CD4-positive, CD25-positive, alpha-beta regulatory T cell (primary cell): ENCODE measurements around the gene METTL25. TPM values are rescaled to one million over a fixed set of nuclear protein-coding genes. Genes with fewer than 3 reads are reported as not detected.
A peak's percentile ranks its signal among the peaks of the same experiment; 100 is the strongest.

Experiments used
- ATAC-seq, 2 donors: fragments of 150-1000 bp; cut with Tn5 transposase; one replicate each; pipeline ENCODE4 v1.10.0; 2021; ENCODE audit warnings: low read depth in 2 of 2, moderate number of reproducible peaks in 2 of 2, moderate library complexity in 1 of 2
- DNase-seq, 3 donors: peaks; one replicate each; pipeline versions ENCODE4 v3.0.0 to v3.0.0-alpha.2; 2012 to 2022; ENCODE audit warnings: mixed read lengths in 1 of 3
- H3K27ac ChIP-seq: one replicate; pipeline ENCODE4 v1.7.0; 2013; ENCODE audit warnings: mild to moderate bottlenecking, low read length; ENCODE audit not compliant: insufficient read depth, poor library complexity, severe bottlenecking
- H3K27me3 ChIP-seq: one replicate; pipeline ENCODE4 v1.7.0; 2013; ENCODE audit warnings: low read length; ENCODE audit not compliant: control insufficient read depth, insufficient read depth
- H3K36me3 ChIP-seq: one replicate; pipeline ENCODE4 v1.7.0; 2013; ENCODE audit warnings: mild to moderate bottlenecking, low read length, moderate library complexity; ENCODE audit not compliant: control insufficient read depth, insufficient read depth
- H3K4me1 ChIP-seq: 2 replicates; pipeline ENCODE4 v1.7.0; 2013; ENCODE audit warnings: mild to moderate bottlenecking, low read length; ENCODE audit not compliant: insufficient read depth, control insufficient read depth, poor library complexity, severe bottlenecking
- H3K4me3 ChIP-seq: one replicate; pipeline ENCODE4 v1.7.0; 2013; ENCODE audit warnings: low read depth, mild to moderate bottlenecking, low read length, moderate library complexity
- H3K9me3 ChIP-seq, 2 experiments: 1 replicate in 1 of 2; 2 replicates in 1 of 2; pipeline ENCODE4 v1.7.0; 2013; ENCODE audit warnings: low read length in 2 of 2, mild to moderate bottlenecking in 1 of 2, moderate library complexity in 1 of 2; ENCODE audit not compliant: control insufficient read depth in 2 of 2
- H3K27ac Mint-ChIP-seq, 3 donors: one replicate each; pipeline ENCODE4 v1.8.0; 2020 to 2022; ENCODE audit warnings: mild to moderate bottlenecking in 3 of 3, mixed read lengths in 3 of 3, moderate library complexity in 2 of 3
- H3K27me3 Mint-ChIP-seq: one replicate; pipeline ENCODE4 v1.8.0; 2022; ENCODE audit warnings: mild to moderate bottlenecking, mixed read lengths
- H3K36me3 Mint-ChIP-seq: one replicate; pipeline ENCODE4 v1.8.0; 2020; ENCODE audit warnings: mixed read lengths
- H3K4me1 Mint-ChIP-seq, 4 donors: one replicate each; pipeline ENCODE4 v1.8.0; 2020 to 2022; ENCODE audit warnings: mixed read lengths in 4 of 4, mild to moderate bottlenecking in 1 of 4
- H3K4me3 Mint-ChIP-seq, 4 donors: one replicate each; pipeline ENCODE4 v1.8.0; 2020 to 2022; ENCODE audit warnings: mild to moderate bottlenecking in 4 of 4, mixed read lengths in 4 of 4, moderate library complexity in 3 of 4
- H3K9me3 Mint-ChIP-seq, 7 donors: one replicate each; pipeline ENCODE4 v1.8.0; 2020 to 2022; ENCODE audit warnings: mixed read lengths in 7 of 7, mild to moderate bottlenecking in 3 of 7, moderate library complexity in 2 of 7
- polyA plus RNA-seq, 4 donors: library from polyadenylated mRNA; unstranded; fragments of 300-500 nt; fragmentation: Illumina TruSeq; gene quantifications; one replicate each; pipeline ENCODE4 v1.2.3, GENCODE V29; 2021
- total RNA-seq: library from RNA; stranded (reverse); gene quantifications from one replicate; pipeline ENCODE4 v1.2.3, GENCODE V29; 2022

Gene METTL25
- total and polyA plus RNA-seq, 5 donors from 2014 or later, result 12.6 to 16.1 (median 13.6) TPM

DNA sequence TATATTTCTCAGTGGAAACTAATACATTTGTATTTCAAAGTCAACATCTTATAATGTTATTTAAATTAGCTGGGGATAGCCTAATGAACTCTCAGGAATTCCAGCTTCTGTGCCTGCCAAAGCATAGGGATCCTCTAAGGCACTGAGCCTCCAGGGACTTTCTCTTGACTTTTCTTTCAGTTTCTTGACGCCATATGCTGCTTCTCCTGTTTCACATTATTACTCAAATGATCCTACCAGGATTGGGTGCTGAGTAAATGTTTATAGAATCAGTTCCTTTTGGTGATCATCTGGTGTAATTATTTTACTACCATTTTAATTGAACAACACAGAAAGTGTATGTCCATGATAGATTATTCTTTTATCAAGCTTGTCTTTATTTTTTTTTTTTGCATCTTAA lies 7.9 kb downstream of the METTL25 start:
- Mint-ChIP-seq H3K4me3 (no peak overlapping the region), H3K4me1 (peaks cover 14 to 30% (median 23%) of the 10 kb centered on the region in 4 donors), H3K36me3 (peaks cover 24% of the 10 kb centered on the region), H3K27ac (no peak overlapping the region), H3K9me3 (no peaks in the 10 kb centered on the region), H3K27me3 (no peaks in the 10 kb centered on the region)
- ATAC-seq (no peak), DNase-seq (no peak)
- no peaks in the 10 kb centered on the region for H3K4me1 ChIP-seq
- H3K27ac ChIP-seq, result no peak overlapping the region
- no peak overlapping the region for H3K4me3 ChIP-seq
- H3K36me3 ChIP-seq, result no peaks in the 10 kb centered on the region
- no peaks in the 10 kb centered on the region for H3K9me3 ChIP-seq
- H3K27me3 ChIP-seq, result no peaks in the 10 kb centered on the region

DNA sequence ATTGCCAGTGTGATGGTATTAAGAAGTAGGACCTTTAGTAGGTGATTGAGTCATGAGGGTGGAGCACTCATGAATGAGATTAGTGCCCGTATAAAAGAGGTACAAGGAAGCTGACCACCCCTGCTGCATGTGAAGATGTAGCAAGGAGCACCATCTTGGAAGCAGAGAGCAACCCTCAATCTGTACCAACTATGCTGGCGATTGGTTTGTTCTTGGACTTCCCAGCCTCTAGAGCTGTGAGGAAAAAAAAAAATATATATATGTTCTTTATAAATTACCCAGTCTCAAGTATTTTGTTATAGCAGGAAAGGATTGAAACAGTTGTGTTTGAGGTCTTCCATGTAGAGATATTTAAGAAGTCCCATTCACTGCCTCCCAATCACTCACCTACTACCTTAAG lies 16.9 kb downstream of the METTL25 start:
- peaks cover 0 to 4% of the 10 kb centered on the region in 2 experiments for H3K9me3 ChIP-seq
- peaks cover 0 to 13% (median 2%) of the 10 kb centered on the region in 7 donors for H3K9me3 Mint-ChIP-seq
- ATAC-seq (no peak), DNase-seq (no peak)
- H3K27me3 Mint-ChIP-seq, result no peaks in the 10 kb centered on the region
- H3K4me3 ChIP-seq, result no peak overlapping the region
- no peak overlapping the region for H3K27ac ChIP-seq
- no peak overlapping the region for H3K4me3 Mint-ChIP-seq
- no peaks in the 10 kb centered on the region for H3K27me3 ChIP-seq
- H3K4me1 Mint-ChIP-seq, result peaks cover 0 to 3% (median 0%) of the 10 kb centered on the region in 4 donors
- H3K27ac Mint-ChIP-seq, result no peak overlapping the region
- H3K36me3 Mint-ChIP-seq, result peaks cover 43% of the 10 kb centered on the region
- H3K4me1 ChIP-seq, result no peaks in the 10 kb centered on the region
- peaks cover 4% of the 10 kb centered on the region for H3K36me3 ChIP-seq

DNA sequence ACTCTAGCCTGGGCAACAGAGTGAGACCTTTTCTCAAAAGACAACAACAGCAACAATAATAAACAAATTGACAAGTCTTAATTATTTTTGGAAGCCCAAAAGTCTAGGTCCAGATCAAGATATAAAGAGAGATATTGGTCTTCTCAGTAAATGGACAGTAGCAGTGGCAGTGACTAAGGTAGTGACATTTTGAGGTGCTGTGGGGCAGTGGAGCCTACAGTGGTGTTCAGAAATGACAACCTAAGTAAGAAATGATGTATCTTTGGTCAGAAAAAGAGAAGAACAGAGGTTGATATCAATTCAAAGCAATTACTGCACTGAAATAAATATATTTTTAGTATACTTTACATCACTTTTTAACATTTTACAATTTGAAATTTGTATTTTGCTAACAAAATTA lies 20.7 kb downstream of the METTL25 start:
- Mint-ChIP-seq H3K27ac (no peak overlapping the region), H3K4me1 (peaks cover 2 to 9% (median 6%) of the 10 kb centered on the region in 4 donors), H3K9me3 (peaks cover 0 to 11% (median 0%) of the 10 kb centered on the region in 7 donors), H3K4me3 (no peak overlapping the region), H3K27me3 (no peaks in the 10 kb centered on the region), H3K36me3 (peaks cover 17% of the 10 kb centered on the region)
- Histone ChIP-seq H3K27me3 (no peaks in the 10 kb centered on the region), H3K4me3 (no peak overlapping the region), H3K9me3 (peaks cover 0 to 4% of the 10 kb centered on the region in 2 experiments), H3K4me1 (no peaks in the 10 kb centered on the region), H3K27ac (no peak overlapping the region), H3K36me3 (peaks cover under 1% of the 10 kb centered on the region)
- no peak for ATAC-seq
- DNase-seq, result no peak

DNA sequence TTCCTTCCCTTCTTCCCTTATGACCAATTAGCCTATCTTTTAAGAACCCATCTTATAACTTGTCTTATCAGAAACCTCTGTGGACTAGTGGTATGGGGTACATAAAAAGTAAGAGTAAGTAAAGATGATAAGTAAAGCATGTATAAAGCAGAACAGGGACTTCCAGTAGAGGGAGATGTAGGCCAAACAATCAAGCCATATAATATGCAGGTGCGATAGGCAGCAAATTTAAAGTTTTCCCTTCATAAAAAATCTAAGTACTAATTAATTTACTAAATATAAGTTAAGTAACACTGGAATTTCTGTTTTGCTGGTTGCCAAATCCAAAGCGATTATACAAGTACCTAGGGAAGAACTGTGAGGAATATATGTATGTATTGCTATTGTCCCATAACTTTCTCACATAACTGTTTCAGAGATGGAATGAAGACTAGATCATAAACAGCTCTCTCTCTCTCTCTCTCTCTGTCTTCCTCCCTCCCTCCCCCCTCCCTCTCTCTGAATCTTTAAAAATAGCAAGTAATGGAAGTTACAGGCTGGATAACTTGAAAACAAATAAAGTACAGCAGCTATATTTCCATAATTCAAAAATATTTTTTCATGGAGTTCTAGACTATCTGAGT lies 25.7 kb downstream of the METTL25 start:
- H3K27ac ChIP-seq, result no peak overlapping the region
- Mint-ChIP-seq H3K4me1 (peaks cover 2 to 16% (median 9%) of the 10 kb centered on the region in 4 donors), H3K4me3 (no peak overlapping the region), H3K9me3 (peaks cover 0 to 4% (median 0%) of the 10 kb centered on the region in 7 donors), H3K27me3 (no peaks in the 10 kb centered on the region), H3K27ac (peak overlapping the region in 1 of 3 donors; percentile 35), H3K36me3 (peaks cover 10% of the 10 kb centered on the region)
- no peaks in the 10 kb centered on the region for H3K27me3 ChIP-seq
- H3K36me3 ChIP-seq, result peaks cover 8% of the 10 kb centered on the region
- DNase-seq (peak in 1 of 3 donors; percentile 8), ATAC-seq (no peak)
- H3K4me3 ChIP-seq, result no peak overlapping the region
- H3K9me3 ChIP-seq, result no peaks in the 10 kb centered on the region
- H3K4me1 ChIP-seq, result no peaks in the 10 kb centered on the region

DNA sequence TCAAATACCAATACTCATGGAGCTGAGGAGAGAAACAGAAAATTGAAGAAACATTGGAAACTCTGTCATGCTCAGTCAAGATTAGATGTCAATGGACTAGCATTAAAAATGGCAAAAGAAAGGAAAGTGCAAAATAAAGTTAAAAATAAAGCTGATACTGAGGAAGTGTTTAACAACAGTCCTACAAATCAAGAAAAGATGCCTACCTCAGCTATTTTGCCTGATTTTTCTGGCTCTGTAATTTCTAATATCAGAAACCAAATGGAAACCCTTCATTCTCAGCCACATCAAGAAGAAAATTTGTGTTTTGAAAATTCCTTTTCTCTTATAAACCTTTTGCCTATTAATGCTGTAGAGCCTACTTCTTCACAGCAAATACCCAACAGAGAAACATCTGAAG lies 40.5 kb downstream of the METTL25 start:
- H3K27me3 Mint-ChIP-seq, result no peaks in the 10 kb centered on the region

DNA sequence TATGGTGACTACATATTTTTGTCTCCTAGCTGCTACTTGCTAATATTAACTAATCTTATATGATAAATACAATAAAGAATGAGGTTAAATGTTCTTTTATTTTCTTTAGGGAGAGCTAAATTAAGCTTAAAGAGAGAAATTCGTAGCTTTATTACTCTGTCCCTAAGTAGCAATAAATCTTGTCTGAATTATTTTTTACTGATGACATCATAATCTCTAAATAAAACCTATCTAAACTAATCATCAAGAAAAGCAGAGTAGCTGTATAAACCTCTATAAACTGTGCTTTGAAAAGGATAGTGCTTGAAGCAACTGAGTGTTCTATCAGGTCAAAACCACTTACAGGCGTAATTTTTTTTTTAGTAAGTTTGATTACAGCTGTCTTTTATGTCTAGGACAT lies 42.5 kb downstream of the METTL25 start:
- Mint-ChIP-seq H3K27me3 (no peaks in the 10 kb centered on the region), H3K4me1 (peaks cover 0 to 3% (median 0%) of the 10 kb centered on the region in 4 donors), H3K36me3 (peaks cover 14% of the 10 kb centered on the region), H3K27ac (no peak overlapping the region), H3K9me3 (no peaks in the 10 kb centered on the region), H3K4me3 (no peak overlapping the region)
- peaks cover 14% of the 10 kb centered on the region for H3K36me3 ChIP-seq
- DNase-seq (no peak), ATAC-seq (no peak)
- no peak overlapping the region for H3K27ac ChIP-seq
- no peaks in the 10 kb centered on the region for H3K9me3 ChIP-seq
- H3K4me3 ChIP-seq, result no peak overlapping the region
- H3K27me3 ChIP-seq, result no peaks in the 10 kb centered on the region
- no peaks in the 10 kb centered on the region for H3K4me1 ChIP-seq

More for the DNA sequence above, 40.5 kb downstream of the METTL25 start:
- Mint-ChIP-seq H3K9me3 (no peaks in the 10 kb centered on the region), H3K36me3 (peaks cover 23% of the 10 kb centered on the region), H3K27ac (no peak overlapping the region), H3K4me1 (peaks cover 0 to 3% (median 0%) of the 10 kb centered on the region in 4 donors), H3K4me3 (no peak overlapping the region)
- Histone ChIP-seq H3K4me1 (no peaks in the 10 kb centered on the region), H3K4me3 (no peak overlapping the region), H3K9me3 (no peaks in the 10 kb centered on the region), H3K27ac (no peak overlapping the region), H3K36me3 (peaks cover 16% of the 10 kb centered on the region), H3K27me3 (no peaks in the 10 kb centered on the region)
- no peak for DNase-seq
- no peak for ATAC-seq

DNA sequence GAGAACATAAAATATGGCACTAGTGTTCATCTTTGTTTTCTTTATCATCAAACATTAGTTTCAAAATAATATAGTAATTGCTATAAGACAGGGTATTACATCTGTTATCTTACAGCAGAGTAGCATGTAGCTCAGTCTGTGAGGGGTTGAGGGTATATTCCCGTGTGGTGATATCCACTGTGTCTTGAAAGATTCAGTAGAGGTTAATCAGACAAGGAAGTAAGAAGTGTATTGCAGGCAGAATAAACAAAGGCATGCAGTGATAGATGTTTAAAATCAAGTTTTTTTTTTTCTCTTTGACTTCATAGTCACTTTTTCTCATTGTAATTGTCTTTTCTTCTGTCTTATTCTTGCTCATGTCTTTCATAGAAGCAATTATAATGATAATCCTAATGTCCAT lies 48.3 kb downstream of the METTL25 start:
- H3K4me3 Mint-ChIP-seq, result no peak overlapping the region
- Histone ChIP-seq H3K36me3 (peaks cover 9% of the 10 kb centered on the region), H3K4me3 (no peak overlapping the region), H3K9me3 (no peaks in the 10 kb centered on the region), H3K27me3 (no peaks in the 10 kb centered on the region), H3K27ac (no peak overlapping the region), H3K4me1 (no peaks in the 10 kb centered on the region)
- no peaks in the 10 kb centered on the region for H3K9me3 Mint-ChIP-seq
- DNase-seq (no peak), ATAC-seq (no peak)
- H3K27ac Mint-ChIP-seq, result no peak overlapping the region
- peaks cover 0 to 4% (median 0%) of the 10 kb centered on the region in 4 donors for H3K4me1 Mint-ChIP-seq
- H3K27me3 Mint-ChIP-seq, result no peaks in the 10 kb centered on the region
- peaks cover 28% of the 10 kb centered on the region for H3K36me3 Mint-ChIP-seq

DNA sequence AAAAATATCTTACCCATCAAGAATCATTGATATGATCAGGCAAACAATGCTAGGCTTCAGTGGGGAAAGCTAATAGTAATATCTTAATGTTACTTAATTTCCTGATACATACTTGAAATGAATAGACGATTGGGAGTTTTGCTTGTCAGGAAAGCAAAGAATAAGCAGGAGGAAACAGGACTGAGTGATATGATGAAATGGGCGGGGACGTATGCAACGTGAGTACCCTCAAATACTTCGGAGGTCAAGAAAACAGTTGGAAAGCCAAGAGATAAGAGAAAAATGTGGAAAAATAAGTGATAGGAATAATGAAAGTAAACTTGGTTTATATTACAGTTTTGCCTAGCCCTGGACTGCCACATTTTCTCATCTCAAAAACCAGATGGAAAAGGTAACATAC lies 49.2 kb downstream of the METTL25 start:
- H3K27ac Mint-ChIP-seq, result no peak overlapping the region
- Histone ChIP-seq H3K4me1 (no peaks in the 10 kb centered on the region), H3K9me3 (no peaks in the 10 kb centered on the region), H3K27me3 (no peaks in the 10 kb centered on the region), H3K36me3 (peaks cover 9% of the 10 kb centered on the region), H3K27ac (no peak overlapping the region), H3K4me3 (no peak overlapping the region)
- no peak overlapping the region for H3K4me3 Mint-ChIP-seq
- ATAC-seq (no peak), DNase-seq (no peak)
- peaks cover 28% of the 10 kb centered on the region for H3K36me3 Mint-ChIP-seq
- peaks cover 0 to 4% (median 0%) of the 10 kb centered on the region in 4 donors for H3K4me1 Mint-ChIP-seq
- H3K9me3 Mint-ChIP-seq, result no peaks in the 10 kb centered on the region
- H3K27me3 Mint-ChIP-seq, result no peaks in the 10 kb centered on the region
